HG03045 (cell line): Measurements from ENCODE around the gene ZFP36L2.

Source experiments
- ATAC-seq: cut with Tn5 transposase; IDR thresholded peaks from one replicate; pipeline ENCODE4 v1.9.1; 2021; ENCODE audit warnings: mild to moderate bottlenecking, moderate library complexity; ENCODE audit not compliant: unreplicated experiment

The ZFP36L2 gene

GRCh38 chr2:43248621-43249020, 22.2 kb upstream of the ZFP36L2 start:
- ATAC-seq: no peak

DNA sequence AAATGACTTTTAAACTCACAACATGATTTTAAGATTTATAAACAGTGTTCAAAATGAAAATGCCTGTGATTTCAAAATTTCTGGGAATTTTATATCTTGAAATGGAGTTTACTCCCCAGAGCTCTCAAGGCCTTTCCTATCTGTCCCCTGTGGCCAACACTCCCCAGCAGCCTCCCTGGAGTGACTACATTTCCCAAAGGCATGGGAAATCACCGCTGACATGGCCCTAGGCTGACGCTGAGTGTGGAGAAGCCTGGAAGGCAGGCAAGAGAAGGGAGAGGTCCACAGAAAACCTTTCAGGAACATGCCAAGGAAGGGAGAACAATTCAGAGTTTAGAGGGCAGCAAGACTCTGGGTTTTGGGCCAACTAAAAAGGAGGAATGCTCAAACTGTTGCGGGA, 20.2 kb upstream of the ZFP36L2 start:
- ATAC-seq: no peak

GRCh38 chr2:43241558-43241957, 15.2 kb upstream of the ZFP36L2 start:
- no peak for ATAC-seq

DNA sequence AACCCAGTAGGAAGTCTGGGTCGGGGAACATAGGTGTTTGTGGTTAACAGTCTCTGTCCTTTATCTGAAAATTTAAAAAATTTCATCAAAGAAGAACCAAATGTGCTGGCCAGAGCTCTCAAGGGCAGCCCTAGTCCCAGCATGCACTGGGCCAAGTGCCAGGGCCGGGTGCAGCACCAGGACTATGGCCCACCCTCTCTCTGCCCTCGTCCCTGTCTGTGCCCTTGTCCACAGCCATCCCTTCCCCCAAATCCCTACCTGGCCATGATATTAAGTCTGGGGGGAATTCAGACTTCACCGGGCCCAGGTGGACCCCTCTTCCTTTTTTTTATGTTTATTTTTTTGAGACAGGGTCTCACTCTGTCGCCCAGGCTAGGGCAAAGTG, 14.4 kb upstream of the ZFP36L2 start:
- ATAC-seq: no peak

DNA sequence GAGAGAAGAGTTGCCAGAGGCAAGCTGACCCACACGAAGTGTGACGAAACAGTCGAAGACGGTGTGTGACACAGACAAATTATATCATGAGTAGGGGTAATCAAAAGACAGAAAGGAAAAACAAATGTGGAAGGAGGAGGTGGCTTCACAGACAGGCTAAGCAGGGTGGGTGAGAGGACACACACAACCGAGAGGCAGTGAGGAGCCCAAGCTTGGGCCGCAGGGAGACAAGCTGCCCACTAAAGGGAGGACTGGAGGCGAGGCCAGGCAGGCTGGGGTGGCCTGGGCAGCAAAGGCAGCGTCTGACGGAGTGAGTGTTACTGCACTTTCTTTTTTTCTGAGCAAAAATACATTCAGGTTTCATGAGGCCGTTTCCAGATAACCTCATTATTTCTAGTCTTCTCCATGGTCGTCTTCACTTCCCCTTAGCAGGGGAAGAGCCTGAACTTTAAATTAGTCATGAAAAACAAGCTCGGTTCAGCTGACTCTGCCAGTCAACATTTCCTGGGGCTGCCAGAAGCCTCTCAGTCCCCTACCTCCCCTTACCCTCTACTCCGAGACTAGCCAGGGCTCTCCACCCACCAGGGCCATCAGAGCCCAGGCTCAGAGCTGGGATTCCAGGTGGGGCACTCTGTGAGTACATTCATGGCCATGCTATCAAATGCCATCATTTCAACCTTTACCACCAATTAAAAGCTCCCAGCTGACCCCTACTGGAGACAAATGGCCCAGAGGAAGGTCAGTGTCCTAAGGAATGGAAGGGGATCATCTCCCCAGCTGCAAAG, 13.8 kb upstream of the ZFP36L2 start:
- no peak for ATAC-seq

DNA sequence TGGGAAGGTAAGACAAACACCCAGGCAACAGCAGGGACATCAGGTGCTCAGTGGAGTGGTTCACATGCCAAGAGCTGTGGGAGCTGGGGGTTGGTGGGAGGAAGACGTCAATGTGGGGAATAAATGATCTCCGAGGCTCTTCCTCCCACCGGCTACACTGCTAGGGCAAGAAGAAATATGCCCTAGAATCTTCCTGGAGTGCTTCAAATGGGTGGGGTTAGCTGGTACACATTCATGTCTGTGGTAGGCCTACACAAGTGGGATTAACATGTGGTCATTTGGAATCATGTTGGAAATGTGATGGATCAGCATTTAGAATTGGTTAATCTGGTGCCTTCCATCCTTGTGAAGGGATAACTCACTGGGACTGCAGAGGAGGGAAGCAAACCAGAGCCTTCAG, 12.4 kb upstream of the ZFP36L2 start:
- ATAC-seq: no peak

GRCh38 chr2:43238176-43238575, 11.8 kb upstream of the ZFP36L2 start:
- no peak for ATAC-seq

DNA sequence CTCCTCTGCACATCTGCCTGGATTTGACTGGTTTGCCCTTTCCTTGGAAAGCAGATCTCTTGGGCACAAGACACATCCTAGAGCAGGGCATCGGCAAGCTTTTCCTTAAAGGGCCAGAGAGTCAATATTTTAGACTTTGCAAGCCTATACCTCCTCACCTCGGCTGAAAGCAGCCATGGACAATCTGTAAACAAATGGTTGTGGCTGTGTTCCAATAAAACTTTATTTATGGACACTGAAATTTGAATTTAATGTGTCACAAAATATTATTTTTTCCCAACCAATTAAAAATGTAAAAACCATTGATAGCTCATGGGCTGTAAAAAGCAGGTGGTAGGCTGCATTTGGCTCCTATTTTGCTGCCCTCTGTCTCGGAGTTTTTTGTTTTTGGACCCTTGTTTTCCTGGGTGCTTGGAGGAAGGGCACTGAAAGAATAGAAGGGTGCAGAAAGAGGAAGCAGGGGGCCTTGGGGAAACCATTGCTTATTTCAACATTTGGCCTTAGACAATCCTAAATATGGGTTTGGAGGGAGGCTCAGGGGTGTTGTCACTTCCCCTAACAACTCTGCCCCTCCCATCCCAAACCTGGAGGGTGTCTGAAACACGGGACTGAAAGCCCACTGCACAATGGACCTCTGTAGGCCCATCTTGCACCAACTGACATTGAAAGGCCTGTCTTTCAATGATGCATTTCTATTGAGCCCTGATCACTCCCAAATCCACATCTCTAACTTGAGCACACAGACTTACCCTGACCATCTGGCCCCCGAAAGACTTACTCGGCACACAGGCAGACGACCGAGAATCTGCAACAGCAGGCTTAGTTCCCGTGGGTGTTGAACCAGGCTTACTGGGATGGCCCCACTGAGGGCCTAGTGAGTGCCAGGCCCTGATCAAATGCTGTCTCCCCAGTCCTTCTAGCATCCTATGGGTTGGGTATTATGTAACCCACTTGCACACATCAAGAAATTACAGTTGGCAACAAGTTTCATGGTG, 7.1 kb upstream of the ZFP36L2 start:
- ATAC-seq: no peak

DNA sequence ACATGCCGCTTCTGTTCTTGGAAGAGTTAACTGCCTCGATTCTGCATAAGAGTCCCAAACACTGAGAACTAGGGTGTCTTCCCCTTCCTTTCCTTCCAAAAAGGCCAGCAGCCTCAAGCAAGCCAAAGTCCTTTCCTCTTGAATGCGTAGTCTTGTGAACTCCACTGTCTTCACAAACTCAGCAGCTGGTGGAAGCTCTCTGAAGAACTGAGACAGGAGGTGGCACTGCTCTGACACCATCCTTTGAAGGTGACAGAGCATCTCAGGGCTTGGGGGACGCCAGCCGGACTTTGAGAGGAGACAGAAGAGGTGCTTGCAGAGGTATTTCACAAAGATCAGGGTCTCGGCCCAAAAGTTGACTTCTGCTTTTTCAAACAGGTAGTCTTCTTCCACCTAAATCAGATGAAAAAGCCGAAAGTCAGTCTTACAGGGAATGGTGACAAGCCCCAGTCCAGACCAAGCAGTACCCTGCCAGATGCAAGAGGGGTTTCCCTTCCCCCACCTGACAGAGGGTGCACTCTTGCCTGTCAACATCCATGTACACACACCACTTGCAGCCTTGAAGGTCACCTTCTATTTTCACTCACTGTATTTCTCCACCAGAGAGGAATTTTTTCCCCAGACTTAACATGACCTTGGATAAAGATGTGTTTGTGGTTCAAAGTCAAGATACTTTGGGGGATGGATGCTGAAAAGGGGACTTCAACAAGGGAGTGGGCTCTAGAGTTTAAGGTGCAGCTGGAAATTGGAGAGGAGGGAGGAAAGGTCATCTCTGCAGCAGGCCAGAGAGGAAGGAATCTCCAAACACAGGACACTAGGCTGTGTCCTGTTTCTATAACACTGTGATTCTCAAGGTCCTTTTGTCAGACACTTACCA, 4.8 kb upstream of the ZFP36L2 start:
- no peak for ATAC-seq

- ATAC-seq: no peak
Observed at GRCh38 chr2:43230351-43230885, 4.0 kb upstream of the ZFP36L2 start.

- no peak for ATAC-seq
Observed at GRCh38 chr2:43228756-43229659, 2.6 kb upstream of the ZFP36L2 start.

DNA sequence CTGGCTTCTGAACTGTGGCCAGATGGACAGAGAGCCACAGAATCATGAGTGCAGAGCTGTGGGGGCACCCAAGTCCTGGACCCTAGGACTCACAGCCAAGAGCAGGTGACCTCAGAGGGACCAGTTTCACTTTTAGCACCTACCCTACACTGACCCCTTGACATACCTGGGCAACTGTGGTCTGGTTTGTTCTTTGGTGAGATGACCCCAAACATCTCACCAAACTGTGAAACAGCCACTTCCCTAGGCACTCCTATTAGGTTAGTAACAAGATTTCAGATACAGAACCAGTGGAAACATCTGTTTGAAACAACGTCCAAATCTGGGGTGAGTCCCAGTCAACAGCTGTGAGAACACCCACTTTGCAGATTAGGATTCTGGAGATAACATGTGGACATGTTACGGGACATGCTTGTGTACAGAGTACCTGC, 1.9 kb upstream of the ZFP36L2 start:
- ATAC-seq: no peak

GRCh38 chr2:43227830-43228281, 1.4 kb upstream of the ZFP36L2 start:
- ATAC-seq: no peak

DNA sequence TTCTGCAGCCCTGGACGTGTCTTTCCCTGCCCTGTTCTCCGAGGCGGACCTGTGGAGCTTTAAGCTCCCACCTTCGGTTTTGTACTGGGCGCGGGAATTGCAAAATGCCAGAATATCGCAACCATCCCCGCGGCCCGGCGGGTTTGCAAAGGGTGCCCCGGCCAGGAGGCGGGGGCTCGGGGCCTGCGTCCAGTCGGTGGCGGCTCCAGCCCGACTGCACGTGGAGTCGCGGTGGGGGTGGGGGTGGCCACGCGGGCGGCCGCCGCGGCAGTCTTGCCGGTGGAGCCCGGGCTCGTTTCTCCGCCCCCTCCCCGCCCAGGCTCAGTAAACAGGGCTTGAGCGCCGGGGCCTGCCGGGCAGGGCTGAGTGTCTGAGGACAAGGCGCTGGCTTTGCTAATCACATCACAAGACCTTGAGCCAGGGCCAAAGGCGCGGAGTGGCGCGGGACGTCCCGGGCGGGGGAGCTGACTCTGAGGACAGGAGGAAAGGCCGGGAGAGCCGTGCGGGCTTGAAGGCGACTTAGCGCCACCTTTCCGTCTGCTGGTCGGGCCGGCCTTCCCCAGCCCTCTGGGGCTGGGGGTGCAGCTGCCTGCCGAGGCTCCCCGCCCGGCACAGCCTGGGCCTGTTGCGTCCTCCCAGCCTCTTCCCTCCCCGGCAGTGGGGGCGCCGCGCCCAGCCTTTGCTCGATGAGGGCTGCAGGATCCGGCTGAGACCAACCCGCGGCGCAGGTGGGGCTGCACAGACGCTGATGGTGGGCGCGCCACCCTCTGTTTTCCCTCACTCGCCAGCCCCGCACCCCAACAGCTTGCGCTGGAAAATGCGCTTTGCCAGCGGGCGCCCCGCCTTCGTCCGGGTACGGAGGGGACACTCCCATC, 786 bp upstream of the ZFP36L2 start:
- peak; percentile 18 for ATAC-seq

GRCh38 chr2:43225788-43226557, 433 bp downstream of the ZFP36L2 start:
- ATAC-seq: peak; percentile 38

DNA sequence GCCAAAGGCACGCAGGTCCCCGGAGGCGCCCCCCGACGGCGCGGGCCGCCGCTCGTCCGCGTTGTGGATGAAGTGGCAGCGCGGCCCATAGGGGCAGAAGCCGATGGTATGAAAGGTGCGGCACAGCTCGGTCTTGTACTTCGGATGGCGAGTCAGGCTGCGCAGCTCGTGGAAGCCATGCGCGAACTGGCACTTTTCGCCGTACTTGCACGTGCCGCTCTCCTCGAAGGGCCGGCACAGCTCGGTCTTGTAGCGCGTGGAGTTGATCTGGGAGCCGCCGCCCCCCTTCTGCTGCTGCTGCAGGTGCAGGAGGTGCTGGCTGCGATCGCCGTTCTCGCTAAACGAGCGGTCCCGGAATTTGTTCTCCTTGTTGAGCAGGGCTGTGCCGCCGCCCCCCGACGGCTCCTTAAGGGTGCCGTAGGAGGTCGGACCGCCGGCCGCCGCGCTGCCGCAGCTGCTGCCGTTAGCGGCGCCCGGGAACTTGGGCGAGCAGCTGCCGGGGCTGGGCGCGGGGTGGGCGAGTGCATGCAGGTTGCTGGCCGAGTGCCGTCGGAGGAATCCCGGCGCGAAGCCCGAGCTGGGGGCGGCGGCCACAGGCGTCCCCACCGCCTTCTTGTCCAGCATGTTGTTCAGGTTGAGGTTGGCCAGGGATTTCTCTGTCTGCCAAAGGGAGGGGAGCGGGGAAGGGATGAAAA, 1.2 kb downstream of the ZFP36L2 start:
- no peak for ATAC-seq

DNA sequence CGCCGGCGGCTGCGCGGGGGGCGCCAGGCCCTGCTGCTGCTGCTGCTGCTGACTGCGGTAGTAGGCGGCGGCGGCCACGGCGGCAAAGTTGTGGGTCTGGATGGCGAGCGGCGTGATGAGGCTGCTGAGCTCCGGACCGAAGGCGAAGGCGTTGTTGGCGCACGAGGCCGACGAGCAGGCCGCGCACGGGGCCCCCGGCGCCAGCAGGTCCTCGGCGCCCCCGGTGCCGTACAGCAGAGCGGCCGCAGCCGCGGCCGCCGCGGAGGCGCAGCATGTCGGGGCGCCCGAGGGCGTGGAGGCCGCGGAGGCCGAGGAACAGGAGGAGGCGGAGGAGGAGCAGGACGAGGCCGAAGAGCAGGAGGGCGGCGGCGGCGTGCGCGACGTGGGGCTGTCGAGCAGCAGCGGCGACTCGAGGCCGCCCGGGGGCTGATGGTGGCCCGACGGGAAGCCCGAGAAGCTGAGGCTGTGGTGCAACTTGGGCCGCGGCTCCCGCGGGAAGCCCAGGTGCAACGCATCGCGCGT, 1.8 kb downstream of the ZFP36L2 start:
- ATAC-seq: no peak
